ENCODE results near the gene ATP5MC3.

The ATP5MC3 gene

DNA sequence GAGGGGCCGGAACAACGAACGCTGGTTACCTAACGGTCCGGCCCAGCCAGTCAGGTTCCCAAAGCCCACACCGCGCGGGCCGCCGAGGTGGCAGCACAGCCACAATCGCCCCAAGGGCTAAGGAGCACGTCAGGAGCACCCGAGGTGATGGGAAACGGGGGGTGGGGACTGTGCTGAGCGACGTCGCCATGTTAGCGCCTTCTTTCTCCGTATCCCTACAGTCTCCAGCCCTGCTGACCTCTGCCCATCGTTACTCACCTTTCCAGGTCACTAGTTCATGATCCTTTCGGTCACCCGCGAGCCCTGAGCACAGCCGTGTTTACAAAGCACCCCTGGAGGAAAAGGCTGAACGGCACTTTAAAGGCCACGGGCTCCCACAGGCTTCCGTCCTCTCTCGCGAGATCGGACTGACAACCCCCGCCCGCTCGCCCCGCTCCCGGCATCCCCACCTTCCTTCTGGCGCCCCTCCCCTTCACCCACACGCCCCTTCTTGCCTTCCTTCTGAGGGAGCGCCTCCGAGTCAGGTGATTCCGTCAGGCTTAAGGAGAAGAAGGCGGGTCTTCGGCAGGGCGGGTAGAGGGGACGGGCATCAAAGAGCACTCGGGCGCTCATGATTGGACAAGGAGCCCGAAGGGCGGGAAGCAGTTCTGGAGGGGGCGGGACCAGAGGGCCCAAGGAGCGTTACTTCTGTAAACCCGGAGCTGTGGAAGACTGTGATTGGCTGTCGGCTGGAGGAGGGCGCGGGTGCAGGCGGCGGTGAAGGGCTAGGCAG, 13.5 kb downstream of the ATP5MC3 start, which contains the start of gene ATF2:
Gene ATF2 (minus strand): TSS at position 412 of the 772 bp plus-strand sequence. CDS start 31,760 bp downstream, outside the sequence.
- peak; percentile 96 for DNase-seq

DNA sequence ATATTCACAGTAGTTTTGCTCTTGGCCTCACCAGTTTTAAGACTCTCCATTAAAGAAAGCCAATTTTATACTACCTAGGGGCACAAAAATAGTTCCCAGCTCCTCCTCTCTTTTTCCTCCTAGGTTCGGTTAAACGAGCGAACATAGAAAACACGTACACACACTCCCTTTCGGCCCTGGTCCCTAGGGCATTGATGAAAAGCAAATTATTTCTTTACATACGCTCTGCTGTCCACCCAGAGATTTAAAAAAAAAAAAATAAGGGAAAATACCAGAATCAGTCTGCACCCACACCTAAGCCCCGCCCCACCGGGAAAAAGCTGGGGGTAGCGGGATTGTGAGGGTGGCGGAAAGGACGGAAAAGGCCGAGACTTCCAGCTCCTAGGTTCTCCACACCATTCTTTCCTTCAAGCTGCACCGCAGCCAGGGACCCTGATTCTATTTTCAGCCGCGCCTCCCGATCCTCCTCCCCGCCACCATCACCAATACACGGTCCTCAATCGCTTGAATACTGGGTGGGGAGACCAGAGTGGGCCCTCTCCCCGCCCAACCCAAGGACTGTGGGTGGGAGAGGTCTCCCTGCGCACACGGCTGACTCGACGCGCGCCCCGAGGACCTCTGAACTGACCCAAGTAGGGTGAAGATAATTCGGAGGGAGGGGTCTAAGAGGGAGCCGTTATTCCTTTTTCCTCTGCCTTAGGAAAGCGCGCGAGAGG, 14.3 kb downstream of the ATP5MC3 start:
- no peak for DNase-seq

DNA sequence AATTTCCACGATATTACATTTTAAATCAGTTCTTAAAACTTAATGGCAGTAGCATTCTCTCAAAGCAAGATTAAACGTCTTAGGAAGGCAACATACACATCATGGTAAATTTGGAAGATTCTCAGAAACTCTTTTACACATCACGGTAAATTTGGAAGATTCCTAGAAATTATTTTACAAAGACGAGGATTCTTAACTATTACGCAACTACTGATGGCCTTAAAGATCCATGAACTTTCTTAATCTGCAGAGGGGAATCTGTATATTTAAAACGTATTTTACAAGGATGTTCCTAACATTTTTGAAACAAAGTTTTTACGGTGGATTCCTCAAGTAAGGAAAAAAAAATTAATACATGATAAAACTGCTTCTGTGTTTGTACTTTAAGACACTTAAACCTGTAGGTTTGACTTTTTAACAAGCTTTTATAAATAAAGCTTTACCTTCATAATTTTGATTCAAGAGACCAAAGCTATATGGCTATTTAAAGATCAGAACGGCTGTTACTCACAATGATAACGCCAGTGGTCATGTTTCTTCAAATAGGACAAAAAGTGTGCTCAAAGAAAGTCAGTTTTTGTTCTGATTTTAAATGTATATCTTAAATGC, 15.2 kb downstream of the ATP5MC3 start:
- DNase-seq = no peak

DNA sequence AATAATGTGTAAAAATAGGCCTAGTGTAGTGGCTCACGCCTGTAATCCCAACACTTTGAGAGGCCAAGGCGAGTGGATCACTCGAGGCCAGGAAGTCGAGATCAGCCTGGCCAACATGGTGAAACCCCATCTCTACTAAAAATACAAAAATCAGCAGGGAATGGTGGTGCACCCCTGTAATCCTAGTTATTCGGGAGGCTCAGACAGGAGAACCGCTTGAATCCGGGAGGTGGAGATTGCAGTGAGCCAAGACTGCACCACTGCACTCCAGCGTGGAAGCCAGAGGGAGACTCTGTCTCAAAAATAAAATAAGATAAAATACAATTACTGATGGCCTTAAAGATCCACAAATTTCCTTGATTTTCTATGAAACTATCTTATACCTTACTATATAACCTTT, 17.3 kb downstream of the ATP5MC3 start:
- no peak for DNase-seq

DNA sequence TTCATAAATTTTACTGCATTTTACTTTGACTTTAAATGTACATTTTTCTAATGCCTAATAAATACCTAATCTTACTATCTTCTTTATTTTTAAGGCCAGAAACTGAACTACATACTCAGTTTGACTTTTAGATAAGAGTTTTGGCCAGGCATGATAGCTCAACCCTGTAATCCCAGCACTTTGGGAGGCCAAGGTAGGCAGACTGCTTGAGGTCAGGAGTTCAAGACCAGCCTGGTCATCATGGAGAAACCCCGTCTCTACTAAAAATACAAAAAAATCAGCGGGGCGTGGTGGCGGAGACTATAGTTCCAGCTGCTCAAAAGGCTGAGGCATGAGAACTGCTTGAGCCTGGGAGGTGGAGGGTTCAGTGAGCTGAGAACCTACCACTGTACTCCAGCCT, 22.6 kb downstream of the ATP5MC3 start:
- no peak for DNase-seq

DNA sequence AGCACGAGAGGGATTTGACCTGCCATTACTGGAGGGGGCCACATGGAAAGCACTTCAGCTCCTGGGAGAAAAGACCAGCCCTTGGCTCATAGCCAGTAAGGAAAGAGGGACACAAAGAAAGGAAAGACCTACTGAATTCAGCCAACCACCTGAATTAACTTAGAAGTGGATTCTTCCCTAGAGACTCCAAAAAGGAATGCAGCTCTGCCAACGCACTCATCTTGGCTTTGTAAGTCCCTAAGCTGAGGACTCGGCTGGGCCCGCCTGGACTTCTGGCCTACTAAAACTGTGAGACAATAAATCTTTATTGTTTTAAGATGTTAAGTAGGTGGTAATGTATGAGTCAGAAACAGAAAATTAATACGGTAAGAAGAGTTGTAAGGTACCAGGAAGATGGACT, 25.0 kb downstream of the ATP5MC3 start:
- no peak for DNase-seq

DNA sequence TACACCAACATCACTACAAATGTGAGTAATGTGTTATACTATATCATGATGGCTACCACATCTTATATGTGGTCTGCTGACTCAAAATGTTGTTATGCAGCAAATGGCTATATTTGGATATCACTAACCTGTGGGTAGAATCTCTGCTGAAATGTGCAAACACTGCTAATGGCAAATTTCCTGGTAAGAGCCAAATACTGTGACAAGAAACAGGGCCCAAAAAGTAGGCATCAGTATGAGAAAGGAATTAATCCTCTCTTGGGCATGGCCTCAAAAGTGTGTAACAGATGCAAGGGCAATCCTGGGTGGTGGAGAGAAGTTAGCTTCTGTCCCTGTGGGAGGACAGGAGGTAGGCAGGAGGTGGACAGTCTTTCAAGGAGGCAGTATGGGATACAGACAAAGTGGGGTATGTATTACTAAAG, 26.8 kb downstream of the ATP5MC3 start:
- no peak for DNase-seq

DNA sequence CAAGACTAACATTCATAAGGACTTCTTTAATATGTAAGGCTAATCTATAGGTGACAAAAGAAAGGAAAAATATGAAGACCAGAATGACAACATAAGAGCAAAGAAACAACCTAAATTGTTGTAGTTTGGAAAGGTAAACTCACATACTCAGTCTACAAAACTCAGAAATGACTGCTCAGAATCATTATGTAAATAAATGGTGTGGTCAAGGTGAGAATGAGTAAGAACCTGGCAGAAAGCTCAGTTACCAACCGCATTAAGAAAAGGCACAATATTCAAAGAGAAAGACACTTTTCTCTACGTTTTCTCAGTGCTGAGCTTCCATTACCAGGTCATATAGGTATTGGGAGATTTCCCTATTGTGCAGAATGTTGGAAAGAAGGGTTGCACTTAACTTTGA, 29.3 kb downstream of the ATP5MC3 start:
- DNase-seq = no peak

DNA sequence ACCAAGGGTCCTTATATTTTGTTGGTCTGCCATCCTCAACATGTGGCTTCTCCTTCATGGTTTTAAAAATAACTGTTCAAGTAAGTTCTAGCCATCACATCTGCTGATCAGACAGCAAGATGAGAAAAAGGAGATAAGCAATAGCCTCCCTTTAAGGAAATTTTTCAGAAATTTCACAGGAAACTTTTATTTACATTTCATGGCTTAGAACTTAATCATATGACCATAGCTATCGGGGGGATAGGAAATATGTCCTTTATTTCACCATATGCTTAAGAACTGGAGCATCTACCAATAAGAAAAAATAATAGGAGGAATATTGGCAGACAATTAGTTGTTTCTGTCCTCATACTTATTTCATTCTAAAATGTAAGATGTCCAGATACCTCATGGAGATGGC, 29.7 kb downstream of the ATP5MC3 start:
- no peak for DNase-seq

DNA sequence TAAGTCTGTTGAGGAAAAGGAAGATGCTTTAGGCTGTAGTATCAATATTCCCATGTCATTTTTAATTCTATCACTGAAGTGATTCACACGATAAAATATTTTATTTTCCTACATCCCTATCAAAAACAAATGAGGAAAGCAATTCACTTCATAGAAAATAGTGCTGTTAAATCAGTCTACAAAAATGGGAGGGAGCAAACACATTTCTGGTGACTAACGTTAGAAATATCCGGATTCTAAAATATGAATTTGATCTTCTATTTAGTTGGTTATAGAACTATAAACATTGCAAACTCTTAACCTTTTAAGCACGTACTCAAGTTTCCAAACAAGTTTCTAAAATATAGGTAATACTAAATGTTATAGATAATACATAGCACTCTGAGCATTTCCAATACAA, 34.3 kb downstream of the ATP5MC3 start:
- DNase-seq = no peak

DNA sequence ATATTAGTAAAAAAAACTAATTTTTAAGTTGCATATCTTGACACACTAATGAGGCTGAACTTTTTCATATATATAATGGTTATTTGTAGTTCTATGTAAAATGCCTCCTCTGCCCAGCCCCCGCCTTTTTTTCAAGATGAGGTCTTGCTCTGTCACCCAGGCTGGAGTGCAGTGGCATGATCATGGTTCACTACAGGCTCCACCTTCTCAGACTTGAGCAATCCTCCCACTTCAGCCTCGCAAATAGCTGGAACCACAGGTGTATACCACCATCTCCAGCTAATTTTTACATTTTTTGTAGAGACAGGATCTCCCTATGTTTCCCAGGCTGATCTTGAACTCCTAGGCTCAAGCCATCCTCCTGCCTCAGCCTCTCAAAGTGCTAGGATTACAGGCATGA, 37.8 kb downstream of the ATP5MC3 start:
- no peak for DNase-seq

DNA sequence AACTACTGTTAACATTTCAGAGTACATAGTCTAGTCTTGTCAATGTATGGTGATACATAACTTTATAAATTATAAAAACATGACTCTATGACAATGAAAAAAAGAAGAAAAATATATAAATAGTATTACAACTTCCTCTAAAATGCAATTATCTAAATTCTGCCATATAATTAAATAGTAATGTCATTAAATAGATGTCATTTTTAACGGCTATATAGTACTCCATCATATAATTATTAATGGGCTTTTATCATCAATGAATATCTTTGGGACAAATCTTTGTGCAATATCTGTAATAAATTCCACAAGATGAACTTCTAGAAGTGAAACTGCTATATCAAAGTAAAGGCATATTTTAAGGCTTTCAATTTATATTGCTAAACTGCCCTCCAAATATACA, 38.3 kb downstream of the ATP5MC3 start:
- no peak for DNase-seq

DNA sequence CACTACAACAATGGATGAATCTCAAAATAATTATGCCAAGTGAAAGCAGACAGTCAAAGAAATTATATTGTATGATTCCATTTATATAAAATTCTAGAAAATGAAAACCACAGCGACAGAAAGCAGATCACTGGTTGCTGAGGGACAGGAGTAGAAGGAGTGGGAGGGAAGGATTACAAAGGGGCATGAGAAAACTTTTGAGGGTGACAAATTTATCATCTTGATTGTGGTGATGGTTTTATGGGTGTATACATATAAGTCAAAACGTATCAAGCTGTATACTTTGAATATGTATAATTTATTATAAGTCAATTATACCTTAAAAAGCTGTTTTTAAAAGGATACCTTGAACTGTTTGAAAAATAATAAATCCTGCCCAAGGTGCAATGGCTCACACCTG, 41.2 kb downstream of the ATP5MC3 start:
- no peak for DNase-seq

DNA sequence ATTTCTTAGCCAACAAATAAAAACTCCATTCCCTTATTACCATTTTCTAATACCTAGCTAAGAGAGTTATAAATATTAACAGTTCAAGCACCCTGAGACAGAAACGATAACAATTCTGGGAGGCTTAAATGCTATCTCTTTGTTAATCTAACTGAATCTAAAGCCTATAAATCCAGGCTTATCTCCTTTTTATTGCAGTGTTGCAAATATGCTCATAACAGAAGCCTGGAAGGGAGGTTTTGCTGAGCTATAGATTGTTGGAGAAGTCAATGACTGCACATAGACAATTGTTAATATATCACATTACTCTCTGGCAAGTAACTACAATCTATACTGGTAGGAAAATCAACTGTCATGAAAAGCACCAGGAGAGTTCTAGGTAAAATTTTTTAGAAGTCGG, 43.7 kb downstream of the ATP5MC3 start:
- no peak for DNase-seq

DNA sequence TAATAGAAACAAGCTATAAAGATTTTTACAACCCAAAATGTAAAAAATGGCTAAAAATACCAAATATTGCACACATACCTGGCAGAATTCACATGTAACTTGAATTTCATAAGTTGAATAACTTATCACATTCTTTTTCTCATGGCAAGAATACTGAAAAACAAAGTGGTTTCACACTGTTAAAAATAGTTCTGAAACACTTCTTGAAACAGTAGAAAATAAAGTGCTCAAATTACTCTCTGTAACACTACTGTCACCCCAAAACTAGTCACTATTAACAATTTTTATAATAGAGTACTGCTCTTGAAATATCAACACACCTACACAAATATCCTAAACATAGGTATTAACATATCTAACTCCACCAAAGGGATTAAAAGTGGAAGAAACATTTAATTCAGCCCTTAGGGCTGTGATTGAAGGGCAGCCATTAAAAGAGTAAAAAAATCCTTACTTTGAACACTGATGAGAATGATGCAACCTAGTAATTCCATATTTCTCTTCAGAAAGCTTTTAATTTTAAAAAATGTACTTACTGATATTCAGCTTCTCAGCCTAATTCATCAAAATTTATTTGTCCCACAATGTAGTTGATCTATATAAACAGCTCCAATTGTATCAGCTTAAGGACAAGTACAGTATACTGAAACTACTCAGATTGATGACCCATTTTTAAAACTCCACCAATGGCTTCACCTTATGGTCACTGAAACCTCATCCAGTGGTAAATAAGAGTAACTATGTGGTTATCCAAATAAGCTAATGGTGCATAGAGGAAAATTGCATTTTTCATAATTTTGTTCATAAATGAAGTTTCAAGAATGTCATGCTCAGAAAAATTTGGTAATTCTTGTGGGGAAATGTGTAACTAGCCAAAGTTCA, 44.9 kb downstream of the ATP5MC3 start:
- DNase-seq = no peak

DNA sequence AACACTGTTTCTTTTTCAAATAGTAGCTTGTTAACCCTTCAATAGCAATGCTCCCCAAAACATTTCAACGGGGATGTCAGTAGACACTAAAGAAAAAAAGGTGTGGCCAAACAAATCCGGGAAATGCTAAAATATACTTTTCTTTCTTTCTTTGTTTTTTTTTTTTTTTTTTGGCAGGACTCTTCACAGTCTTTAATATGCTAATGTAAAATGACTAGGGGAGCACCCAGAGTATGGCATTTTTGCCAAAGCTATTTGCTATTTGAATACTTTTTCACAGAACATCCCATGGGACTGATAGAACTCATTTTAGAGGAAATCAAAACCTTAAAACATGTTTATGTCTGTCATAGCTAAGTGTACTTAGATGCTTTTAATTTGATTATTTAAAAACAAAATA, 45.6 kb downstream of the ATP5MC3 start:
- no peak for DNase-seq

DNA sequence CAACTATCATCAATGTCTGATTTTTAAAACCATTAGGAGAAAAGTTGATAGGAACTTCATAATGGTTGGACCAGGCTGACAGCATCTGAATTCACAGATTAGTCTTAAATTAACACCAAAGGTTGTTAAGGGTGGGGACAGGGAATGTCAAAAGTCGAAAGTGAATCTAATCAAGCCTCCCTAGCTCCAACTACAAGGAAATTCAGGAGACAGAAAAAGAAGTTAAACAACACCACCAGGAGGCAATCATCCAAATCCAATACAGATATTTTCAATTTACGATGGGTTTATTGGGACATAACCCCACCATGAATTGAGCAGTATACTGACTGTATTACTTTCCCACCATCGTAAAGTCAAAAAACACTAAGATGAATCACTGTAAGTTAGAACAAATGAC, 46.3 kb downstream of the ATP5MC3 start:
- no peak for DNase-seq

DNA sequence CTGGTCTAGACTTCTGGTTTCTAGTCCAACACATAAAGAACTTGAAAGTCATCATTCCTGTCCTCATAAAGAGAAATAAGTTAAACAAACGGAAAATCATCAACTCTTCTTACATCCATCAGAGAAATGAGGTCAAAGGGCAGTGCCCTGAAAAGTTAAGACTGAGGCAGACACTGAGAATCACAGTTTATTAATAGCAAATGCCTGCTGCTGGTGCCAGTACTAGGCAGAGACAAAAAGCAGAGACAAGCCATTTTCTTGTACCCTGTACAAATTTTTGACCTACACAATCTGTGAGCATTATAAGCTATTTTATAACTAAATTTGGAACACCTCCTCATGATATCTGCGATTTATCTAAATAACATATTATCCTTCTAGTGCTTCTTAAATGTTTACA, 50.3 kb downstream of the ATP5MC3 start:
- no peak for DNase-seq

DNA sequence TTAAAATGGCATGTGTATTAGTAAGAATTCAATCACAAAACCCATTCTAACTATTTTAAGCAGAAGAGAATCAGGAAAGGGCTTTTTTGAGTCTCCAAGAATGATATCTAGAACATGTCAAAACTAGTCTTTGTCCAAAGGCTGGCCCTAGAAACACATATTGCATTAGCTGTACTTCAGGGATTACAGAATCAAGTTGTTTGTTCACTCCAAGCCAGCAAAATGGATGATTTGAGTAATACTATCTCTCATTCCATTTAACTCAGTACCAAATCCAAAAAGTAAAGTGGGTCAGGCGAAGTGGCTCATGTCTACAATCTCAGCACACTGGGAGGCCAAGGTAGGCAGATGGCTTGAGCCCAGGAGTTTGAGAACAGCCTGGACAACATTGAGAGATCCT, 54.8 kb downstream of the ATP5MC3 start:
- no peak for DNase-seq
